WI38 (cell line): ENCODE data around the gene MACROD2.

Experiments
- H3K4me3 ChIP-seq: 2 replicates; pipeline ENCODE4 v1.5.1; 2011; ENCODE audit warnings: low read depth, mild to moderate bottlenecking, control low read depth, low read length
- TF ChIP-seq, protein P1 (sequence below): IDR thresholded peaks from 2 replicates; pipeline ENCODE4 v1.5.1; 2012; ENCODE audit warnings: low read depth, mild to moderate bottlenecking, control low read depth, low read length

The MACROD2 gene

DNA sequence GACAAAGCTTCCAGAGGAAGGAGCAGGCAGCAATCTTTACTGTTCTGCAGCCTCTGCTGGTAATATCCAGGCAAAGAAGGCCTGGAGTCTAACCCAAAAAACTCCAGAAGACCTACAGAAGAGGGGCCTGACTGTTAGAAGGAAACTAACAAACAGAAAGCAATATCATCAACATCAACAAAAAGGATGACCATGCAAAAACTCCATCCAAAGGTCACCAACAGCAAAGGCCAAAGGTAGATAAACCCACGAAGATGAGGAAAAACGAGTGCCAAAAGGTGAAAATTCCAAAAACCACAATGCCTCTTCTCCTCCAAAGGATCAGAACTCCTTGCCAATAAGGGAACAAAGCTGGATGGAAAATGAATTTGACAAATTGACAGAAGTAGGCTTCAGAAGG is 811.9 kb downstream of the MACROD2 start:
- no peak overlapping the region for H3K4me3 ChIP-seq
- TF ChIP-seq, protein P1, sequence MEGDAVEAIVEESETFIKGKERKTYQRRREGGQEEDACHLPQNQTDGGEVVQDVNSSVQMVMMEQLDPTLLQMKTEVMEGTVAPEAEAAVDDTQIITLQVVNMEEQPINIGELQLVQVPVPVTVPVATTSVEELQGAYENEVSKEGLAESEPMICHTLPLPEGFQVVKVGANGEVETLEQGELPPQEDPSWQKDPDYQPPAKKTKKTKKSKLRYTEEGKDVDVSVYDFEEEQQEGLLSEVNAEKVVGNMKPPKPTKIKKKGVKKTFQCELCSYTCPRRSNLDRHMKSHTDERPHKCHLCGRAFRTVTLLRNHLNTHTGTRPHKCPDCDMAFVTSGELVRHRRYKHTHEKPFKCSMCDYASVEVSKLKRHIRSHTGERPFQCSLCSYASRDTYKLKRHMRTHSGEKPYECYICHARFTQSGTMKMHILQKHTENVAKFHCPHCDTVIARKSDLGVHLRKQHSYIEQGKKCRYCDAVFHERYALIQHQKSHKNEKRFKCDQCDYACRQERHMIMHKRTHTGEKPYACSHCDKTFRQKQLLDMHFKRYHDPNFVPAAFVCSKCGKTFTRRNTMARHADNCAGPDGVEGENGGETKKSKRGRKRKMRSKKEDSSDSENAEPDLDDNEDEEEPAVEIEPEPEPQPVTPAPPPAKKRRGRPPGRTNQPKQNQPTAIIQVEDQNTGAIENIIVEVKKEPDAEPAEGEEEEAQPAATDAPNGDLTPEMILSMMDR, result no peak

DNA sequence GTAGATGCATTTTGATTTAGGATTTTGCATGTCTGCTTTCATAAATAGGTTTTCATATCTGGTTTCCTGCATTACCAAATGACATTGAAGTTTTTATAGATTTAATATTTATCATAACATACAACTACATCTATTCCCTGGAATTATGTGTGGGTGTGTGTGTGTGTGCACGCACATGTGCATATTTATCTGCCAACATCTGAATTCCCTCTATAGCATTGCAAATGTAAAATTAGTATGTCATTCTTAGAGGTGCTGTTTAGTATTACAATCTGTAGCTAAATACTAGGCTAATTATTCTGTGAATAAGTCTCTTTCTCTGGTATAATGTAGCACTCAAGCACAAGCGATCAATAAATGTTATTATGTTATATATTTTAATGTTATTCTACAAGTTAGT is 820.0 kb downstream of the MACROD2 start:
- TF ChIP-seq, protein P1, result no peak

DNA sequence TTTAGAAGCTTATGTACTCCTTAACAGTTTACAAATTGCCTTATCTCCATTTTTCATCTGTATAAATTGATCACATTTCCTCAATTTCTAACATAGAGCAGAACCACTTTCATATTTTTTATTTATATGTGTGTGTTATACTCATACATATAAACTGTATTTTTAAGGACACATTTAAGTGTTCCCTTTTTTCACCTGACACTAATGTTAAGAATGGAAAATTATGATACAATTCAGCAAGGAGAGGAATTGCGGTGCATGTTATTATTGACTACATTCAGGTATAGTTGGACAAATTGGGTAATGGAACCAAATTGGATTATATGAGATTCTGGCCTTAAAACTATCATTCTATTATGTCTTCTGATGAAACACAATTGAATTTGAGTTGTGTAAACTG is 821.2 kb downstream of the MACROD2 start:
- H3K4me3 ChIP-seq, result no peak overlapping the region
- TF ChIP-seq, protein P1, result no peak

More for the DNA sequence above, 820.0 kb downstream of the MACROD2 start:
- no peak overlapping the region for H3K4me3 ChIP-seq

DNA sequence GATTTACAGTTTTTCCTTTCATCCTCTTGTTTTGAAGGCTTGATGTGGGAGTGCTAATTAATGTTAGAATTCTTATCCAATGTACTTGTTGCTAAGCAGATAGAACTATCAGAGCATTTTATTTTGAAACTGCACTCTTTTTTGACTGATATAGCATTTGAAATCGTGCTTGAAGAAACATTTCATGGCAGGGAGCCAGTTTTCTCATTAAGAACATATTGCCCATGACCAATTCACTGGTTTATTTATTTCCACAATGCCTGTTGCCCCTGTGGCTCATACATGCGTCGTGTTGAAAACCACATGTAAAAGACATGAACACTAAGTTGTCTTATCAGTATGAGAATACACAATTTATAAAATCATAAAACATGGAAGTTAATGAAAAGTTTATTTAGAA is 821.8 kb downstream of the MACROD2 start:
- H3K4me3 ChIP-seq, result no peak overlapping the region
- TF ChIP-seq, protein P1, result no peak

DNA sequence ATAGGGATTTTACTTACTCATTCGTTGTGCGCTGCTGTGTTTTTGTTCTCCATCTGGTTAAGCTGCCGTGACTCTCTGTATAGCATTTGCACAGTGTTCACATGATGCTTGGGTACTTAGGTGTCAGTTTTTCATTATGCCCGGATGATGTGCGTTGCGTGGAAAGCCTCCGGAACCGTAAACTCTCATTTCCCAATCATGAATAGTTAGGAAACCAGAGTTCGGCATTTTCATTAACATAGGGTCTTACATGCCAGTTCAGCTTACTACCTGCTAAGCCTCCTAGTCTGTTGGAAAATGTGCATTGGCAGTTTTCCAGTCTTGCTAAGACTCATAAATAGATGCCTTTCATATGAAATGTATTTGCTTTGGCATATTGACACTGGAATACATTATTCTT is 825.5 kb downstream of the MACROD2 start:
- TF ChIP-seq, protein P1, result no peak

DNA sequence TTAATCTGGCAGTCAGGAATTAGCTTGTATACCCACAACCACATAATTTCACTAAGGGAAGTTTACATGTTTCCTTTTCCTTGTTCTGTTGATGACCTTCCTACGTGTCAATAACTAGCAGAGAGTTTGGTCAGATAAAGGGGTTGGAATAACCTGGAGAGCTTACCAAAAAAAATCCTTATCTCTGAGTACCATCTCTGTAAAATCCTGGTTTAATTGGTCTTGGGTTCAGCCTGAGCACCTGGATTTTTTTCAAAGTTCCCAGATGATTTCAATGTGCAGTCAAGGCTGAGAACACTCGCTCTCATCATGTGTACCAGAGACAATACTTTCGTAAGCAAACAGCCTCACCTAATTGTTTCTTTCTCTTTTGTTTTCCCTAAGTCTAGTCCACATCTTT is 825.9 kb downstream of the MACROD2 start:
- TF ChIP-seq, protein P1, result no peak
- H3K4me3 ChIP-seq, result no peak overlapping the region

More for the DNA sequence above, 825.5 kb downstream of the MACROD2 start:
- H3K4me3 ChIP-seq, result no peak overlapping the region

DNA sequence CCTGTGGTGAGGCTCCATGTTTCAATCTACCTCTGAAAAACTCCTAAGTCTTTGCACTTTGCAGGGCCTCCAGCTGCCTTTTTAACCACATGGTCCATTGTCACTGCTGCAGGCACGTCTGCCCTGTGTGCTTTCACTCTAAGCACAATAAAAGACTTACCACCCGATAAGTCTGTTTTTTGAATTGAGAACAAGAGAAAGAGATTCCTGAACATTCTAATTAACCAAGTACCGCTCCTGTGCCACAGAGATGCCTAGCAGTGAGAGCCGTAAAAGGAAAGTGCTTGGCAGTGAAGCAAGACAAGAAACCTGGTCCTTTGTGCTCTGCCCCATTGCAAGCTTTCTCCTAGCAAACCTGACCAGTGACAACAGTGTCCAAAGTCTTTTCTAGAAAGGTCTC is 829.7 kb downstream of the MACROD2 start:
- TF ChIP-seq, protein P1, result no peak
- no peak overlapping the region for H3K4me3 ChIP-seq
